GM18508 (cell line): ENCODE data around the gene MRRF.
A peak's percentile ranks its signal among the peaks of the same experiment; 100 is the strongest.

ENCODE experiments used
- ATAC-seq: cut with Tn5 transposase; IDR thresholded peaks from one replicate; pipeline ENCODE4 v1.9.1; 2021; ENCODE audit warnings: moderate number of reproducible peaks; ENCODE audit not compliant: insufficient read depth, unreplicated experiment

The MRRF gene

DNA sequence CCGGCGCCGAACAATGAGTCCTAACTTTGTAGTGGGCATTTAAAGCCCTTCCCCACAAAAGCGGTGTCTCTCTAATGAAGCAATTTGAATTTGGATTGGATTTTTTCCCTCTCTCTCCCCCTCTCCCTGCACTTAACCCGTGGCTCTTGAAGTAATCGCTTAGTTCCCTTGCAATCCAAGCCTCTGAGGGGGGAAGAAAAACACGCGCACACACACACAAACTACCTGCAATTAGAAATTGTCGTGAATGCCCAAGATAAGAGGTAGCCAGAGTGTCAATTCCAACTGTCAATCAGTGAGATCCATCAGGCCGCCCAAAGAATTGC is 37.1 kb upstream of the MRRF start:
- ATAC-seq = no peak

DNA sequence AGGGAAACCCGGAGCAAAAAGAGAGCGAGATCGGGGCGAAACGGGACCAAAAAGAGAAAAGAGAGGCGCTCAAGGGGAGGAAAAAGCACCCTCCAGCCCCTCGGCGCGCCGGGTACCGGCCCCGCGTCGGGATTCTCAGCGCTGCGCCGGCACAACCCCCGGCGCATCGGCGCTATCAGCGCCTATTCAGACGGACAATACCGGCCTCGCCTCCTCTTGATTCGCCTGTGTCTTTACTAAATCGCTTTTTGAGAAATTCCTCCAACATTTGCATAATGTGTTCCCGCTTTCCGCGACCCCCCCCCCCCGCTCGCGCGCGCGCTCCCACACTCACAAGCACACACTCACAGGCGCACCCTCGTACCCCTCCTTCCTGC is 36.5 kb upstream of the MRRF start:
- ATAC-seq = no peak

DNA sequence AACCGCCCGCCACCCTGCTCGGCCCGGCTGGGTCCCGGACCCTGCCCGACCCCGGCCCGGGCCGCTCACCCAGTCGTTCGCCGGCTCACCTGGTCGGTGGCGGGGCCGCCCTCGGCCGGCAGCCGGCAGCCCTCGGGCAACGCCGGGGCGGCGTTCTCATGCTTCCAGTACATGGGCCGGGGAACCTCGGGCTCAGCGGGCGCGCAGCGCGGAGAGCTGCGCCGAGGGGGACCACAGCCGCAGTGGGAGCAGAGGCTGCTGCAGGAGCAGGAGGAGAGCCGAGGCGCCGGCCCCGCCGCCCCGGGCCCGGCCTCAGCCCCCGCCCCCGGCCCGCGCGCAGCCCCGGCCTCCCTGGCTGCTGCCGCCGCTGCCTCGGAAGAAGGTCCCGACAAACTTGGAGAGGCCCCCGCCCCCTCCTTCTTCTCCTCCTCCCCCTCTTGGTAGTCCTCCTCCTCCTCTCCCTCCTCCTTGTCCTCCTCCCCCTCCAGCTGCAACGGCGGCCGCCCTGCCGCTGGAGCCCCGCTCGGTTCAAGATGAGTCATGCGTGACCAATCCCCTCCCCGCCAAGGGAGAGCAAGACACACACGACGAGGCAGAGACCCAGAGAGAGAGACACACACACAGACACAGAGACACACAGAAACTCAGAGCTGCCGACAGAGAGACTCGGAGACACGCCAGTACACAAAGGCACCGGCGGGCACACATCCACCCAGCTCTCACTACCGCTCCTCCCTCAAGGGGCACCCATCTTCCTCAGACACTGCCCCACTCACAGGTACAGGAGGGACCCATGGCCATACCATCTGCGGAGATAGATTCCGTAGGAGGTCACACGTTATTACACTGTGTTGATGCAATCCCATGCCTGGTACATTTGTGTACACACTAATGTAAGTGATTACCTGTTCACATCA is 35.9 kb upstream of the MRRF start, which contains the start of gene LHX6:
LHX6 (minus strand) TSS at position 390 of the 917 bp plus-strand sequence; CDS start at position 173, 217 bp downstream.
- ATAC-seq = no peak

DNA sequence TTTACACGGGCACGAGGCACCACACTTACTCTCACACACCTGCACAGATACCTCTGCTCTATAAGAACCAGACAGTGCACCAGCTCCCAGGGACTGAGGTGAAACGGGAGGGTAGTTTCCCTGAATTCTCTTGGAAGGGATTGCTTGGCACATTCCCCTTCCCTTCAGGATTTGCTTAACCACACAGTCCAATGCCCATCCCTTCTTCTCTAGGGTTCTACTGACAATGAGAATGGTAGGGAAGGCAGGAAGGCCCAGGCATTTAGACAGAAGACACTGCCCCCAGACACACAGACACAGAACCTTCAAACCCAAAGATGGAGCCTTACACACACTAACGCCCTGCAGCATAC is 35.2 kb upstream of the MRRF start:
- no peak for ATAC-seq

DNA sequence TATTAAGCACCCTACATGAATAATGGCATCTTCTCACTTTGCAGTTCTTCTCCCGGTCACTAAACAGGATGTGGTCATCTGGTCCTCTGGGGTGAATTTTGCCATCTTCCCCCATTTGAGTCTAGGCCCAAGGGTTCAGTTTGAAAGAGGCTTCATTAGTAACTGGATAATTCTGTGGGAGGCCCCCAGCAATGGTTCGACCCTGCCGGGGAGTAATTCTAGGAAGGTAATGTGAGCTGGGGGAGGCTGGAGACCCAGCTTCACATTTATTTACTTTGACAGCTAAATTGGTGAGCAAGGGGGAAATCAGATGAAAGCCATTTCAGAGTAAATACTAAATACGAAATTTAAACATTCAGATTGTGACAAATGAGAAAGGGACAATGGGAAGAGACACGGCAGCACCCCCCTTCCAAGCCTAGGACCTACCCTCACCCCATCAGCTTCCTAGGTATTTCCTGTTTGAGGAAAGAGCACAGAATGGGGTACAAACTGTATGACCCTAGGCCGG is 31.8 kb upstream of the MRRF start:
- ATAC-seq = no peak

DNA sequence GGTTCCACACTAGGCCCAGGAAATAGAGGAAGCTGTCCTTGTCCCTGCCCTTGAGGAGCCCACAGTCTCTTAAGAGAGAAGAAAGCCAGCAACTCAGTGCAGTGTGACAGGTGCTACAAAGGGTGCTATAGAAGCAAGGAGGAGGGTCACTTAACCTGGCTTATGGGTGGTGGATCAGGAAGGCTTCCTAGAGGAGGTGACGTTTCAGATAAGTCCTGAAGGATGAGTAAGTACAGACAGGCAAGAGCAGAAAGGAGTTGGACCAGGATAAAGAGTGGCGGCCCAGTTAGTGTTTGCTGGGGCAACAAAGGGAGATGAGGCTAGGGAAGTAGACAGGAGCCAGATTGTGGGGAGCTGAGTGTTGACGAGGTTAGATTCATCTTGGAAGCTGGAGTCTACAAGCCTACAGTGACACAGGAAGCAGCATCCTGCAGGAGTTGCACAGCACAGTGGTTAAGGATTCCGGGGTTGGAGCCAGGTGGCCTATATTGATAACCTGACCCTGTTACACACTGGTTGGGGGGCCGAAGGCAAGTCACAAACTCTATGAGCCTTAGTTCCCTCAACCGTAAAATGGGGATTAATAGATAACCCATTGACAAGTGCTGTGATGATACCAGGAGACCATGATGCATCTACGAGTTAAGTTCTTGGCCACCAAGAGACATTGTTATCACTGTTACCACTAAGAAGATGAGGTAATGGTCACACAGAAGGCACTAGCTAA is 30.5 kb upstream of the MRRF start:
- no peak for ATAC-seq

DNA sequence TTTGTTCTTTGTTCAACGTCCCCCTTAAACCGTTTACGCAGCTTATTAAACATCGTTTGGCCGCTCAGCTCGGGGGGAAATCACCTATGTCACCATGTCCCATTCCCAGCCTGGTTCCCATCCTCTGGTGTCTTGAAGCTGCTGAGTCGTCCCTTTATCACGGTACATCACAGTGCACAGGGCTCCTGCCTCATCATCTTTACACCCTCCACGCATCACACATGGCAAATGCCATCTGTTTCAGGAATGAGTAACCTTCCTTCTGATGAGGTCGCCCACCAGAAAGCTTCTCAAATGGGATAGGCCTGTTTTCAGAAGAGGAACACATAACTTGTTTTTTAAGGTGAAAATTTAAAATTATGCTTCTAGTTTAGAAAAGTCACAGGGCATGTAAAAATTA is 28.0 kb upstream of the MRRF start:
- no peak for ATAC-seq

DNA sequence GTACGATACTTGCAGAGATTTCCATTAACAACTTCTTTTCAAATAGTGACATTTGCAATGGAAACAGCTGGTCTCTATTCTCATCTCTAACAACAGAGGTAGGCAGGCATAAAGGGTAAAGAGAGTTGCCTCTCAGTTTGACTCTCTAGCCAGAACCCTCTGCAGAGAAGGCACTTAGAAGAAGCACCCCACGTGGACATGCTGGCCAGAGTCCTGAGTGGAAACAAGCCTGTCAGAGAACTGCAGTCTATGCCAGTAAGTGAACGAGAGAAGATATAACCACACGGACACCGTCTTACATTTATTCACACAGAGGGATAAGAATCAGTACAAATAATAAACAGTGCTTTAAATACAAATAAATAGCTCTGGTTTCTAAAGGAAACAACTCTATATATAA is 25.0 kb upstream of the MRRF start:
- no peak for ATAC-seq

DNA sequence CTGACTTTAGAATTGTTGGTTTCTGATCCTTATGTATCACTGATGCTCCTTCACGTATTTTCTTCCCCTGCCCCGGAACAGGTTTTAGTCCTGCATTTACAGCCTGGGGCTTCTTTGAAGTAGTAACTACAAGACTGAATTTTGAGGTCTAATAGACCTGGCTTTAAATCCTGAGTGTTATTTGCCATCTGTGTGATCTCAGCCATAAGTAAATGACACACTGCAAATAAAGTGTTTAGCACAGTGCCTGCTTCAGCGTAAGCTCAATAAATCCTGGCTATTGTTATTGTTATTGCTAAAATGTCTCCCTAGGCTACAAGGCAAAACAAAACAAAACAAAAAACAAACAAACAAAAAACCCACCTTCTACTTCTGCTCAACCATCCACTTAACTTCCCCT is 20.3 kb upstream of the MRRF start:
- ATAC-seq = no peak

DNA sequence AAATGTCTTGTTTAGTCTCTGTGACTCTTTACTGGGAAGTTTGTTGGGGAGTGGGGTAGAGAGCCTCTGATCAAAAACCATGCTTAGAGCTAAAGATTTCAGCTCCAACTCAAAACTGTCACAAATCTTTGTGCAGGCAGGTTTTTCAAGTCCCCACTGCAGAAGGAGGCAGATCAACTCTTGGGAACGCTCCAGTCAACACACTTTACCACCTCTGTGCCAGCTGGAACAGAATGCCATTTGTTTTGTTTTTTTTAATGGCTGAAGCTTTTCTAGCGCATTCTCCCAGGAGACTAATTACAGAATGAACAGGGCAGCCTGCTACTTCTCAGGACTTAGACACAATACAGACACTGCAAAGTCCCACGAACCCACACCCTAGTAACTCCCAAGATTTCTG is 18.0 kb upstream of the MRRF start:
- ATAC-seq = no peak

DNA sequence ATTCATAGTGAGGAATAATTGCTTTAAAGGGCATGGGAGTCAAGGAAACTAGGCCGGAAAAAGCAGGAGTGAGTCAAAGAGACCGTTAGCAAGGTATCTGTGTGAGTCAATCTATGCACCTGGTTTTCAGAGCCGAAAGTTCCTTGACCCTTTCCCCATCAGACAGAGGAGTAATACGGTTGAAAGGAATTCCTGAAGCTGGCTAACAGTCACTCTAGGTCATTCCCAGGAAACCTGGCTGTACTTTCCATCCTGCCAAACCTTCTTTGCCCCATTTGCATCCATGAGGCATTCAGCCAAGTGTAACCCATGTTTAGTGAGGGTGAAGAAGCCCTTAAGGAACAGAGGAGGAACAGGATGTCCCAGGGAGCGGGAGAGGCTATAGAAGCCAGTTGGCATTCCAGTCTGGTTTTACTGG is 16.2 kb upstream of the MRRF start:
- ATAC-seq = no peak

DNA sequence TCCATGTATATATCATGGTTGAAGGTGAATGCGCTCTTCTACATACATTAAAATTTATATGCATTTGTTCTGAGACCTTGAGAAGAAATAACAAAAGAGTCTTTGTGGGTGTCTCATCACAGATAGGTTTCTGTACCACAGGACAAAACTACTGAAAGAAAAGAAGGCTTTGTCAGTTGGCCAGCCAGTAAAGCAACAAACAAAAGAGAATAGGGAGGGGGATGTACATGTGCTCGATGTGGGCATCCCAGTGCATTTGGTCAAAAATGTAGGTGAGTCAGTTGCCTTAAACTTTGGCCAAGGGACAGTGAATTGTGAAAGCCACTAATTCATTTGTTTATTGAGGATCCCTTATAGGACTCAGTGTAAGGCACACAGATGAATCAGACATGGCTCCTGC is 13.3 kb upstream of the MRRF start:
- ATAC-seq = no peak

DNA sequence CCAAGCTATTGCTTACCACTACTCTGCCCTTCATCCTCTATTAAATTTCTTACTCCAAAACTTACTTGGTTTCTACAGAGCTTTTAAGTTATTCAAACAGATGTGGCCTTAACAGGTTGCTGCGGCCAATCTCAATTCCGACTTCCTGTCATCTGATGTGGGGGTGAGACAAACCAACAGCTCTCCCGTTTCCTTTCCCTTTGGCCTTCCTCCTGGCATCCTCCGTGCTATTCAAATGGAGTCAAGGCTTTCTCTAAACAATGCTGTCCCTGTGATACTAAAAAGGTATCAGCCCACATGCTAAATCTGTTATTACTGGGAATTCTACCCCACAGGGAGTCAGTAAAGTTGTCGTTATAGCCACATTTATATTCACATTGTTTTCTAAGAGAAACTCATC is 11.9 kb upstream of the MRRF start:
- ATAC-seq = no peak

DNA sequence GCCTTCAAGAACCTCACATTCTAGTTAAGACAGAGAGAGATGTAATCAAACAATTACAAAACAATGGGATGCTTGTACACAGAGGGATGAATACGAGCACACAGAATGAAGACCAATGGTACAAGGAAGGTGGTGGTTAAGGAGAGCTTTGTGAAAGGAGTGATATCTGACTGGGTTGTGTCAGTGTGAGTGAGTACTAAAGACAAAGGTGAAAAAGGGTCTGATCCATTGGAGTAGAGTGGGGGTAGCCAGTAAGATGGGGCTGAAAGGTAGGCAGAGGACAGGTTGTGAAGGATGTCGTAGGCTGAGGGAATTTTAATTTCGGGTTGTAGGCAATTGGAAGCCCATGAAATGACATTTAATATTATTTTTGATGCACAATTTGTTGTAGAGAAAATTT is 9.9 kb upstream of the MRRF start:
- no peak for ATAC-seq

DNA sequence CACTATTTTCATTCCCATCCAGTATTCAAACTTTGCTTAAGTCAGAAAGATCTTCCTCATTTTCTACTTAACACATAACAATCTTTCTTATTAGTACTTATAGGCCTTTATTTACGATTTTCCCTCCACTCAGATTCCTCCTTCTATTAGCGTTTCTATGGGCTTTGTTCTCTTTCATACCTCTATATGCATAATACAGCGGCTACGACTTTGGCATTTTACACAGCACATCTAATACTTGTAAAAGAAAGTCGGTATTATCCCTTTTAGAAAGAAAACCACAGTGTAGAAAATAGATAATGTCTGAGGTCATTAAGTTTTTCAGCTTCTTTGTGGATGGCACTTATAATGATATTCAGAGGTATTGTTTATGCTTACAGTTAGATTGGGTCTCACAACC is 8.5 kb upstream of the MRRF start:
- no peak for ATAC-seq

DNA sequence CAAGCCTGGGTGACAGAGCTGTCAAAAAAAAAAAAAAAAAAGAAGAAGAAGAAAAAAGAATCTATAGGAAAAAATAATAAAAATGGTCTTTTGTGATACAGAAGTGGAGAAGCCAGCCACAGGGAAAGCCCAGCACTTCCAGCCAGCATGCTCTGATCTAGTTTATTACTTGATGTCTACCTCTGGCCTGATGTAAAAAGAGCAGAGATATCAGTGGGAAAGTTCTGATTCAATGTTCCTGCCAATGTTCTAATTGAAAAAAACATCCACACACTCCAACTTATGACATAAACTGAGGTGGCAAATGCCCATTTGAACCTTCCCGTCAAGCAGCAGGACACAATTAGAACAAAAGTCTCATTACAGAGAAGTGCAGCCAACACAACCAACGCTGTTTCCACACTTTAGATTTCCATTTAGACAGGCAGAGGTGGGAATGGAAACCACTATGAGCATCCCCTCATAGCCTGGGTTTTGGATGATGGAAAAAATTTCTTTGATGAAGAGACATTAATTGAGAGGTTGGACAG is 5.7 kb upstream of the MRRF start:
- no peak for ATAC-seq

DNA sequence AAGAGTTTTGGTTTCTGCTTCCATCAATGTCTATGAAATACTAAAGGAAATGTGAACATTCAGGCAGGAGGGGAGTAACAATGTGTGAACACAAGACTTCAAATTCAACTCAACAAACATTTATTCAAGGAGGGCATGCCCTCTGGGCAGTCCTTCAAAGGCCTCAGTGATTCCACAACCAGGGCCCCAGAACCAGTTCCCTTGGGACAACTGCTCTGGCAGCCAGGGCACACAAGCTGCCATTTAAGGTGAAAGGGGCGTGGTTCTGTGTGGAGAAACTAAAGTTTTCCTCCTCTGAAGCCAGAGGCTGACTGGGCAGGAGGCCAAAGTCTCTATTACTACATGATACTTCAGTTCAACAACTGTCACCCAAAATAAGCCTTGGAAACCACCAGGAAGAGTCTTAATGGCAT is 3.2 kb upstream of the MRRF start:
- ATAC-seq = no peak

DNA sequence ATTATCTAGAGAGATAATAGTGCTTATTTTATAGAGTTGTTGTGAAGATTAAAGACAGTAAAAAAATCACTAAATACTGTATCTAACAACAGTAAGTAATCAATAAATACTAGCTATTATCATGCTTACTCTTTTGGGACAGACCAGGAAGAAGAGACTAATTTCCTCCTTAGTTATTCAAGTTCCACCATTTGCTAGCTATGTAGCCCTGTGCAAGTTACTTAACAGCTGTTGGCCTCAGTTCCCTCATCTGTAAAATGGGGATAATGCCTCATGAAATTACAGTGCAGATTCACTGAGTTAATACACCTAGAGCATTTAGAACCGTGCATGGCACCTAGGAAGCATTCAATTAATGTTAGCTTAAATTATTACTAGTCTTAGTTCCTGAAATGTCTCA is 2.6 kb upstream of the MRRF start:
- no peak for ATAC-seq

DNA sequence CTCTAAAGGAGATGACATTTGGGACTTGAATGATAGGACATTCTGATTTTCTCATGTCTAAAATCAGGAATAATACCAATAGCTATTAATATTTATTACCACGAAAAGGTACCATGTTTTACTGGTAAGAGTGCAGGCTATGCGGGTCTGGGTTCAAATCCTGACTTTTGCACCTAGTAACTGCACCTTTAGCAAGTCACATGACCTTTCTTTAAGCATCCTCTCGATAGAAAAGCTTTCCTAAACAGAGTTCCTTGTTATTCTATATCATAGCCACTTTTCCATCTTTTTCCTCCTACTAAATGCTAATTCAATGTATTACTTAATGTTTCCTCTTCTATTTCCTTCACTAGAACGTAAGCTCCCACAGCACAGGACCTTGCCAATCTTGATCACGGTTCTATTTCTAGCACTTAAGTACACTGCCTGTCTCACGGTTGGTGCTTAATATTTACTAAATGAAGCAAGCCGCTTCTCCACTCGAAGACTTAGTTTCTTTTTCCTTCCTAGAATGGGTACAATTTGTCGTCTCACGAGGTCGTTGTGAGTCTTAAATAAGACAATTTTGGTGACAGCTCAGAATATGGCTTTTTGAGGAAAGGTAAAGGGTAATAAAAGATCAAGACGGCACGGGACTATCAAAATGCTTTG is 858 bp upstream of the MRRF start:
- no peak for ATAC-seq

DNA sequence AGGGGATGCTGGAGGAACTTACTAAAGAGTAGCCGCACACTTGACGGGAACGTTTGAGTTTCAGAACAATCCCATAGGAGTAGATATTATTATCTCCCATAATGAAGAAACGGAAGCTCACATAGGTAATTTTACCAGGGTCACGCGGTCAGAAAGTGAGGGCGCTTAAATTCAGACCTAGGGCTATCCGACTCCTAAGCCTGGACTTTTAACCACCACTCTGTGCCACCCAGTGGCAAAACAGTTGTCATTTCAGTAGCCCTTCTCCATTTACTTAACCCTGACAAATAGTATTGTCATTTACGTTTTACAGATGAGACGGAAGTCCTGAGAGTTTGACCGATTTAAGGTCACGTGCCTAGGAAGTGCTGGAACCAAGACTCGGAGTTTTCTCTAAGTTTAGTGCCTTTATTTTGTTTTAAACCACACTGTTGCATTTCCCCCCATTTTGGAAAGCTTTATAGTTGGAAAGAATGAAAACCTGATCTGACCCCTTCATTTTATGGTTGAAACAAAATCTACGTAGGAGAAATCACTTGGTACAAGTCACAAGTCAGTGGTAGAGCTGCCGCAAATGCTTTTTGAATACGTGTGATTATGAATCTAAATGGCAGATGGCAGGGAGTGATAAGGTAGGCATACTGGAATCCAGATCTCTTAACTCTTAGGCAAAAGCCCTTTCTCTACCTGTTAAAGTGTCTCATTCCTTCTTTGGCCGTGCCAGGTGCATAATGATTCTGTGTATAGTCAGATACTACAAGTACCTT is 650 bp downstream of the MRRF start:
- ATAC-seq = peak; percentile 13
